ENCODE data around the gene PSEN1. TPM values are rescaled to one million over a fixed set of nuclear protein-coding genes. Genes with fewer than 3 reads are reported as not detected.

PSEN1 gene
- total RNA-seq, 1 experiment from 2014 or later = 26.9 TPM

- H2AFZ ChIP-seq (ENCODE audit: low read depth, low read length, poor library complexity, severe bottlenecking) = no peak overlapping the region
- RAD21 ChIA-PET (ENCODE audit: low non-redundant PET in 1 of 2, low total read pairs in 2 of 2, uncharacterized antibody in 2 of 2, unreplicated experiment in 2 of 2) = no interaction called here
- no peak overlapping the region for H3K27ac ChIP-seq (ENCODE audit: low read depth, low read length)
- H3K9me2 ChIP-seq (ENCODE audit: insufficient read depth) = no peaks in the 10 kb centered on the region
- TF ChIP-seq MAX (IDR thresholded peaks at IDR 0.05) (no peak), SIN3A (IDR thresholded peaks at IDR 0.05; ENCODE audit: low read depth) (no peak), ZNF274 (IDR thresholded peaks at IDR 0.05; ENCODE audit: low read depth, low read length) (no peak), SP1 (IDR thresholded peaks at IDR 0.05; ENCODE audit: low read depth) (no peak), ZBTB33 (IDR thresholded peaks at IDR 0.05; ENCODE audit: extremely low read depth, insufficient replicate concordance, low read length) (no peak), EGR1 (IDR thresholded peaks at IDR 0.05; ENCODE audit: low read depth) (no peak), JUND (IDR thresholded peaks at IDR 0.05) (no peak), ELF1 (IDR thresholded peaks at IDR 0.05; ENCODE audit: borderline replicate concordance, low read depth) (no peak), ATF3 (IDR thresholded peaks at IDR 0.05) (no peak), POLR2AphosphoS5 (IDR thresholded peaks at IDR 0.05; ENCODE audit: low read depth, low read length) (no peak), ZFX (IDR thresholded peaks at IDR 0.05) (no peak), TCF7L2 (IDR thresholded peaks at IDR 0.05; ENCODE audit: borderline replicate concordance, extremely low read depth, insufficient read depth, insufficient read length) (no peak), RAD21 (IDR thresholded peaks at IDR 0.05; ENCODE audit: low read depth) (no peak), YY1 (IDR thresholded peaks at IDR 0.05; ENCODE audit: extremely low read depth, insufficient replicate concordance, low read depth, low read length) (no peak)
- no peaks in the 10 kb centered on the region for H3K9me3 ChIP-seq (ENCODE audit: control insufficient read depth in 1 of 2, insufficient read depth in 1 of 2, low read depth in 1 of 2, low read length in 2 of 2)
- no TSS peak for BruUV-seq (replicated peaks)
- no peak overlapping the region for H3K4me3 ChIP-seq (replicated peaks in 1 of 2; ENCODE audit: low read depth in 1 of 2, low read length in 2 of 2)
- ATAC-seq = no peak
- no peak for DNase-seq (ENCODE audit: low read depth, low spot score)
- intact Hi-C loops (cut with micrococcal nuclease) = no loop called here
- H3K36me3 ChIP-seq (ENCODE audit: control insufficient read depth in 1 of 2, insufficient read depth in 2 of 2, low read length in 2 of 2) = no peaks in the 10 kb centered on the region
- CTCF ChIA-PET = no interaction called here
- POLR2A ChIA-PET = no interaction called here
- H3K27me3 ChIP-seq (ENCODE audit: insufficient read depth, low read length) = no peaks in the 10 kb centered on the region
- H3K4me1 ChIP-seq (ENCODE audit: control insufficient read depth in 1 of 2, insufficient read depth in 2 of 2, low read length in 2 of 2) = peaks cover 9 to 11% of the 10 kb centered on the region in 2 experiments
- H3K4me2 ChIP-seq (ENCODE audit: low read length) = no peak overlapping the region
- no peaks in the 10 kb centered on the region for H3K79me2 ChIP-seq (ENCODE audit: insufficient read depth, low read length)
- no peaks in the 10 kb centered on the region for H4K20me1 ChIP-seq (ENCODE audit: insufficient read depth)
- no peak overlapping the region for H3K9ac ChIP-seq (ENCODE audit: low read length)
These were observed 106.1 kb downstream of the PSEN1 start for GRCh38 chr14:73242357-73242901.

Data from HCT116 (cell line).